ENCODE measurements around the gene PI16.

GRCh38 chr6:36955671-36956445 is 1.3 kb downstream of the PI16 start:
- TF ChIP-seq EZH2 (optimal IDR thresholded peaks at IDR 0.05; ENCODE audit: low read depth, low read length) (no peak), CTCF (IDR thresholded peaks at IDR 0.05; ENCODE audit: low read length) (no peak), EZH2phosphoT487 (IDR thresholded peaks at IDR 0.05; ENCODE audit: low read length) (no peak)

All from MM.1S (cell line).